SIG-M5 treated with dmso at 0.1 percent for 504 hours (cell line): ENCODE results near the gene RPL18.

ENCODE experiments used
- DNase-seq: peaks from one replicate; lab custom pipeline; 2025; ENCODE audit not compliant: unreplicated experiment; lab: John Stamatoyannopoulos, UW

Gene RPL18

DNA sequence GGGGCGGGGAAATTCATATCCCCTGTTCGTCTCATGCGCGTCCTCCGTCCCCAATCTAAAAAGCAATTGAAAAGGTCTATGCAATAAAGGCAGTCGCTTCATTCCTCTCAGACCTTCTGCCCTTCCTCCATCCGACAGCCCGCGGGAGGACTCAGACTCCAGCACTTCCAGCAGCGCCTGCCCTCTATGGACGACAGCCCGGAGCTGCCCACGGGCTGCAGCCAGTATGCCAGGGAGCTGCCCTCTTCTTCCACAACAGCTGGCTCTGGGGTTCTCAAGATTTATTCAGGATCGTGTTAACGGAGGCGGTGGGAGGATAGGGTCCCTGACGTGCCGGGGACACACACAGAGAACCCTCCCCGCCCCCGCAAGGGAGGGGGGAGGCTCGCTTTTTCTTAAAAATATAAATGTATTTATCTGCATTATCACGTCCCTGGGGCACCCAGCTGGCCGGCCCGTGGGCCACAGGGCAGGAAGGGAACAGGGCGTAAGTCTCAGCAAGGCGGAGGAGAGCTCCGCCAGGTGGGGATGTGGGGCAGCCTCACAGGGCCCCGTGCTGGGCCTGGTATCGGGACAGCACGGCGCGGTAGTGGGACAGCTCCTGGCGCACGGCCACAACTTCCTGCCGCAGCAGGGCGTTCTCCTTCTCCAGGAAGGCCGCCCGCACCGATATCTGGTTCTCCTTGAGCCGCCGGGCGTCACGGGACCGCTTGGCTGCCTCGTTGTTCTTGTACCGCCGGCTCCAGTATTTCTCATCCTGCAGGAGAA is 11.5 kb upstream of the RPL18 start:
- DNase-seq: no peak

DNA sequence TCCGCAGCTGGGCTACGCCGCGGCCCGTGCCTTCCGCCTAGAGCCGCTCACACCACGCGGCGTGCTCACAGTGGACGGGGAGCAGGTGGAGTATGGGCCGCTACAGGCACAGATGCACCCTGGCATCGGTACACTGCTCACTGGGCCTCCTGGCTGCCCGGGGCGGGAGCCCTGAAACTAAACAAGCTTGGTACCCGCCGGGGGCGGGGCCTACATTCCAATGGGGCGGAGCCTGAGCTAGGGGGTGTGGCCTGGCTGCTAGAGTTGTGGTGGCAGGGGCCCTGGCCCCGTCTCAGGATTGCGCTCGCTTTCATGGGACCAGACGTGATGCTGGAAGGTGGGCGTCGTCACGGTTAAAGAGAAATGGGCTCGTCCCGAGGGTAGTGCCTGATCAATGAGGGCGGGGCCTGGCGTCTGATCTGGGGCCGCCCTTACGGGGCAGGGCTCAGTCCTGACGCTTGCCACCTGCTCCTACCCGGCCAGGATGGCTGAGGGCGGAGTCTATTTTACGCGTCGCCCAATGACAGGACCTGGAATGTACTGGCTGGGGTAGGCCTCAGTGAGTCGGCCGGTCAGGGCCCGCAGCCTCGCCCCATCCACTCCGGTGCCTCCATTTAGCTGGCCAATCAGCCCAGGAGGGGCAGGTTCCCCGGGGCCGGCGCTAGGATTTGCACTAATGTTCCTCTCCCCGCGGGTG is 10.8 kb upstream of the RPL18 start:
- no peak for DNase-seq

DNA sequence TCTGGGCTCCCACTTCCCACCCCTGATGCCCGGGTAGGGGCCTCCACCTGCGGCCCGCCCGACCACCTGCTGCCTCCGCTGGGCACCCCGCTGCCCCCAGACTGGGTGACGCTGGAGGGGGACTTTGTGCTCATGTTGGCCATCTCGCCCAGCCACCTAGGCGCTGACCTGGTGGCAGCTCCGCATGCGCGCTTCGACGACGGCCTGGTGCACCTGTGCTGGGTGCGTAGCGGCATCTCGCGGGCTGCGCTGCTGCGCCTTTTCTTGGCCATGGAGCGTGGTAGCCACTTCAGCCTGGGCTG is 10.3 kb upstream of the RPL18 start:
- DNase-seq: no peak

DNA sequence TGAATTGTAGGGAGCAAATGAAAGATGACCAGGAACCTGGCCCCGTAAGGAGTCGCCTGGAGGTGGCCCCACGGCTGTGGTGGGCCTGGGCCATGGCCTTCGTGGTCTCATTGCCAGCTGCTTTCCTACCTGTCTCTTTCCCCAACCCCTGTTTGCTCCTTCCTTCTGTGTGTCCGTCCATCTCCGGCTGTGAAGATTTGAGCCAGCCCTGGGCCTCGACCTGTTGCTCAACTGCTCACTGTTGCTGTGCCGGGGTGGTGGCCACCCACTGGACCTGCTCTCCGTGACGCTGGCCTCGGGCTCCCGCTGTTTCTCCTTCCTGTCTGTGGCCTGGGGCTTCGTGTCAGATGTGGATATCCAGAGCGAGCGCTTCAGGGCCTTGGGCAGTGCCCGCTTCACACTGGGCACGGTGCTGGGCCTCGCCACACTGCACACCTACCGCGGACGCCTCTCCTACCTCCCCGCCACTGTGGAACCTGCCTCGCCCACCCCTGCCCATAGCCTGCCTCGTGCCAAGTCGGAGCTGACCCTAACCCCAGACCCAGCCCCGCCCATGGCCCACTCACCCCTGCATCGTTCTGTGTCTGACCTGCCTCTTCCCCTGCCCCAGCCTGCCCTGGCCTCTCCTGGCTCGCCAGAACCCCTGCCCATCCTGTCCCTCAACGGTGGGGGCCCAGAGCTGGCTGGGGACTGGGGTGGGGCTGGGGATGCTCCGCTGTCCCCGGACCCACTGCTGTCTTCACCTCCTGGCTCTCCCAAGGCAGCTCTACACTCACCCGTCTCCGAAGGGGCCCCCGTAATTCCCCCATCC is 9.7 kb upstream of the RPL18 start:
- DNase-seq: no peak

DNA sequence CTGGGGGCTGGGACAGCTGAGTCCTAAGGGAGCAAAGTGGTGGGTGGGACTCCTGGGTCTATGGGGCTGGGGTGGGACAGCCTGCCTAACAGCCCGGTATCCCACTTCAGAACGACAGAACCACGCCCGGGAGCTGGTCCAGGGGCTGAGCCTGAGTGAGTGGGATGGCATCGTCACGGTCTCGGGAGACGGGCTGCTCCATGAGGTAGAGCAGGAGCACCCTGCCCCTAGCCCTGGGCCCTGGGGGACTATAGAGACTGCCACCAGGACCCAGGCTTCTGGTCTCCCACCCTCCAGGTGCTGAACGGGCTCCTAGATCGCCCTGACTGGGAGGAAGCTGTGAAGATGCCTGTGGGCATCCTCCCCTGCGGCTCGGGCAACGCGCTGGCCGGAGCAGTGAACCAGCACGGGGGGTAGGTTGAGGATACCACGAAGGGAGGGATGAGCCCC is 8.9 kb upstream of the RPL18 start:
- DNase-seq: no peak

DNA sequence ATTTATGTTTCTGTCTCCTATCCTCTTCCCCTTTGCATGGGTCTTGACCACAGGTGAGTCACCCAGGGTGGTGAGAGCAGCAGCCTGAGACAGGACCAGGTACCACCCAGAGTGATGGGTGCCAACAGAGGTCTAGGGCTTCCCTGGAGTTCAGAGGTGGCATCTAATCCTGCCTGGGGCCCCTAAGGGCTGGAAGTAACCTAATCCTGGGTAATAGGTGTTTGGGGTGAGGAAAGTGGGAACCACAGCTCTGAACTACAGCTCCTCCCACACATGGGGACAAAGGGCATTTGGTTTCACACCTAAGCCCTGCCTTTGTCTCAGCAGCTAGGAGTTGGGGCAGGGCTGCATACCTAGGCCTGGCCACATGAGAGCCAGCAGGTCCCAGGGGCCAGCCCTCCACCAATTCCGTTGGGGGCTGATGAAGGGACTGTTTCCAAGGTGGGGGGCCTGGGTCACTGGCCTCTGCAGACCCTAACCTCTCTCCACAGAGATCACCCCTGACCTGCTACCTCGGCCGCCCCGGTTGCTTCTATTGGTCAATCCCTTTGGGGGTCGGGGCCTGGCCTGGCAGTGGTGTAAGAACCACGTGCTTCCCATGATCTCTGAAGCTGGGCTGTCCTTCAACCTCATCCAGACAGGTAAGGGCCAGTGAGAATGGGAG is 8.4 kb upstream of the RPL18 start:
- no peak for DNase-seq

DNA sequence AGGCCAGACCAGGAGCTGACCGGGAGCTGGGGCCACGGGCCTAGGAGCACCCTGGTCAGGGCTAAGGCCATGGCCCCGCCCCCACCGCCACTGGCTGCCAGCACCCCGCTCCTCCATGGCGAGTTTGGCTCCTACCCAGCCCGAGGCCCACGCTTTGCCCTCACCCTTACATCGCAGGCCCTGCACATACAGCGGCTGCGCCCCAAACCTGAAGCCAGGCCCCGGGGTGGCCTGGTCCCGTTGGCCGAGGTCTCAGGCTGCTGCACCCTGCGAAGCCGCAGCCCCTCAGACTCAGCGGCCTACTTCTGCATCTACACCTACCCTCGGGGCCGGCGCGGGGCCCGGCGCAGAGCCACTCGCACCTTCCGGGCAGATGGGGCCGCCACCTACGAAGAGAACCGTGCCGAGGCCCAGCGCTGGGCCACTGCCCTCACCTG is 6.9 kb upstream of the RPL18 start:
- DNase-seq: no peak

DNA sequence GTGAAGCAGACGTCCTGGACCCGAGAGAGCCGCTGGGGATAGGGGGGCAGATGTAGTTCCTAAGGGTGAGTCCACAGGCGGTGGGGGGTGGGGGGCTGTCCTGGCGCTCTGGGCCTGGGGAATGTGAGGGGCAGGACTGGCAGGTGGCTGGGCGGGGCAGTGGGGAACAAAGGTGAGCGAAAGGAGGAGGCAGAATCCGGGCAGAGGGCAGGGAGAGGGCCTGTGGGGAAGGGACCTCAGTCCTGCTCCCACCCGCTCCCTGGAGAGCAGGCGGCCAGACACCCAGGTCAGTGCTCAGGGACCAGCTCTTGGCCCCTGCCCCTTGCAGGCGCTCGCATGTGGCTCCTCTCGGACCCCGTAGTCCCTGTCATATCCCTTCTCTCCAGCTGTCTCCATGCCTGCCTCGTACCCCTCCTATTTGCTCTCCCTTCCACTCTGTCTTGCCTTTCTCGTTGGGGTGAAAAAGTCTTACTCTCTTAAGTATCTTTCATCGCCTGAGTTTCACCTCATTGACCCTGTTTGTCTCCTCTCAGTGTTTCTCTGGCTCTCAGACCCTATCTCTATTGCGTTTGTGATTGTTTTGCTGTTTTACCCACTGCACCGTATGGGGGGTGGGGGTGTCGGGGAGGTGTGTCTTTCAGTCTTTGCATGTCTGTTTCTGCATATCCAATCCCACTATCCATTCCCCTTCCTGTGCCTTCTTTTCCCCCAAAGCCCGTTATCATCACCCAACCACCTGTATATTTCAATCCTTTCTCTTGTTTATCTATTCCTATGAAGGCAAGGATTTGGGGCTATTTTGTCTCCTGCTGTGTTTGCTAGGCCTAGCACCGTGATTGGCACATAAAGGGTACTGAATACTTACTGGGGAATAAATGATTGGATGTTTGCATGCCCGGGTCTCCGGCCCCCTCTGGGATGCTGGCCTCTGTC is 6.1 kb upstream of the RPL18 start:
- no peak for DNase-seq

DNA sequence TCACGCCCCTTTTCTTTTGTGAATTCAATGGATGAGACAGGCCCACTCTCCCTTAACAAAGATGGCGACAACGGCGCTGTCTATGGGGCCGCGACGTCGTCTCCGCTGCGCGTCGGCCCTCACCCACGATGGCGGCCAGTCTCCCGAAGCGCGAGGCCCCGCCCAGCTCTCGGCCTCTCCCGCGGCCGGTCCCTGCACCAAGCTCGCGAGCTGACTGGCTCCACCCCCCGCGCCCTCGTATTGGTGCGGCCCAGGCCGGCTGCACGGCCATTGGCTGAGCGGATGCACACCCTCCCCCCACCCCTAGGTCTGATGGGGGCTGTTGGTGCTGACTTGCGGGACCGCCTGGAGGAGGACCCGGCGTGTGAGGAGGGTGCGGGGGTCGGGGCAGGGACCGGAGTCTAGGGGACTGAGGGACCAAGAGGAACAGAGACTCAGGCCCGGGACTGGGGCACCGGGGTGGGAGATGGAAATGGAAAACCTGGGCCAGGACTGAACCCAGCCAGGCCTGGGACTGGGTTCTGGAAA is 5.2 kb upstream of the RPL18 start:
- peak; percentile 72 for DNase-seq

DNA sequence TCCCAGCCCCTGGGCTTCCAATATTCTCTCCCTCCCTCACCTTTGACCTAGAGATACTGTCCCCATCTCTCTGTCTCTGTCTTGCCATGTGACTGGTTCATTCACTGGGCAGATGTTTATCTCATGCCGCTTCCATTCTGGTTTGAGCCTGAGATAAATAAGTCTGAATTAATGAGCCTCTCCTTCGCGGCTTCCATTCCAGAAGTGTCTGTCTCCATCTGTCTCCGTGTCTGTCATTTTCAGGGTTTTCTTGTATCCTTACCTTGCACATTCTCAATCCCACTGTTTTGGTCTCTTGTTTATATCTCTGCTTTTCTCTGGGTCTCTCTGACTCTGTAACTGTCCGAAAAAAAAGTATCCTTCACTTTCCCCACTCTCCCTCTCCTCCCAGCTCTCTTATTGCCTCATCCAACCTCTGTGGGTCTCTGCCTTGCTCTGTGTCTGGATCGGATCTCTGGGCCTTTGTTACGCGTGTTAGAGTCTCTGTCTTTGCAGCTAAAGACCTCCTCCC is 4.6 kb upstream of the RPL18 start:
- no peak for DNase-seq

DNA sequence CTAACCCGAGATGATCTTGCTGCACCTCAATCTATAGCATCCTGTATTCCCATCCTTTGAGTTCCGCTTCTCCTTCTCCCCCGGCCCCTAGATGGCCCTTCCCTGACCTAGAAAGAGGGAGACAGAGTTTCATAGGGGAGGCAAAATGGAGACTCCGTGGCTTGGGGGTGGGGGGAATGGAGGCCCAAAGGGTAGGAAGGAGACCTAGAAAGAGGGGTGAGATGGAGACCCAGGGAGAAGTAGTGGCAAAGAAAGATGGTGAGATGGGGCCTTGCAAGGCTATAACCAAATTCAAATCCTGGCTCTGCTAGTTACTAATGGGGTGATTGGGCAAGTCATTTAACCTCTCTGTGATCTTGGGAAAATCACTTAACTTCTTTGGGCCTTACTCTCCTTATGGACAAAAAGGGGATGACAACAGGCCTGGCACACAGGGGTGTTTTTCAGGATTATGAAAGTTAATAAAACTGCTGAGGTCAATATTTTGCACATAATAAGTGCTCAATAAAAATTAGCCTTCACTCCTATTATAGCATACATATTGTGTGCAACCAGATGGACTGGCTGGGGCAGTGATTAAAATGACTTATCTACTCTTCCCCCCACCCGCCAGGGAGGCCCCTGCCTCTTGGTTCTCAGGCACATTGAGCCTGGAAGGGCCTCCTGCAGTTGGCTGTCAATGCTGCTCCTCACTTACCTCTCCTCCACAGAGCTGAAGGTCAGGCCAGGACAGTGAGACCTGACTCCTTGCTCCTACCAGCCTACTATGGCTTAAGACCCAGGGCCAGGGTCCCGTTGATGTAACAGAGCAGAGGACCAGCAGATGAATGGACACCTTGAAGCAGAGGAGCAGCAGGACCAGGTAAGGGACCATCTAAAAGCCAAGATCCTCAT is 961 bp upstream of the RPL18 start:
- no peak for DNase-seq

DNA sequence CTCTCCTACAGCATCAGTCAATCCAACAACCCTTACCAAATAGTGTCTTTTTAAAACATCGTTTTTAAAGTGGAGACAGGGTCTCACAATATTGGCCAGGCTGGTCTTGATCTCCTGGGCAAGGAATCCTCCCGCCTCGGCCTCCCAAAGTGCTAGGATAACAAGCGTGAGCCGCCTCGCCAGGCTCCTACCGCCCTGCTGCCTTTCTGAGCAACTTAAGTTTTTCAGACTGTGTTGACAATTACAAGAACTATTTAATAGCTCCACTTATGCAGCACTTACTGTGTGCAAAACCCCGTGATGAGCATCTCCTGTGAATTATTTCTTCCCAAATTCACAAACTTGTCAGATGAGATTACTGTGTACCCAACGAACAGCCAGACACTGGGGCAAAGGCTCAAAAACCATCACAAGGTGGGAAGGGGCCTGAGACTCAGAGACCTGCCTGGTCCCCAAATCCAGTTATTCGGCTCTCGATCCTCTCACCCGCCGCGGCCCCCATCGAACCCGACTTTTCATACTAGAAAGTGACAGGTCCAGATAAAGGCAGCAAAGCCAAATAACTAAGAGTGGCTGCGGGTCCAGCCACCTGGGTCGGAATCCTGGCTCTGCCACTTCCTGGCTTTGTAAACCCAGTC is 581 bp downstream of the RPL18 start:
- DNase-seq: no peak

DNA sequence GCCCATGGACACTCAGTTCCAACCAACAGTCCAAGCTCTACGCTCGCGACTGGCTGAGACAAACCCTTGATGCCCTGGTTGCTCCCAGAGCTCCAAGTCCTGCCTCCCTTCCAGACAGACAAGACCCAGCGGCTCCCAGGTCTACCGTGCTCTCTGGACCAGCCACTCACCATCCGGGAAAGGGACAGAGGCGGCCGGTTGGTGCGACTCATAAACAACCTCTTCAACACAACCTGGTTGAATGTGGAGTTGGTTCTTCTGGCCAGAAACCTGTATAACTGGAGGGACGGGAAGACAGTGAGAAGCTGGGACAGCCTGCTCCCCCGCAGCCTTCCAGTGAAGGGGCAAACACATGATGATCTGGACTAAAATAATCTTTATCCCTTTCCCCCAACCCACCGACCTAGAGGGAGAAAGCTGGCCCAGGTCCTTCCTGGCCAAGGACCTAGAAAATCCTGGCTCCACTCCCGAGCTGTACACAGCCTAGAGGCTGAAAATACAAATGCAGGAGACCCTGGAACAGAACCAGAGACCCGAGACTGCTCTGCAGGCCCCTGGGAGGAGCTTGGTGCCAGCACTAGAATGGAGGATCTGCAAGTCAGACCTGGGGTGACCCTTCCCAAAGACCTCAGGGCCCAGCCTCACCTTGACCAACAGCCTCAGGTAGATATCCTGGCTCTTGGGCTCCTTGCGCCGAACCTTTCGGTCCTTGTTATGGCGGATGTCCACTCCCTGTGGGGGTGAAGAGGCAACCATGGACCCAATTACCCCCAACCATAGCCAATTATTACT is 1.6 kb downstream of the RPL18 start:
- no peak for DNase-seq

DNA sequence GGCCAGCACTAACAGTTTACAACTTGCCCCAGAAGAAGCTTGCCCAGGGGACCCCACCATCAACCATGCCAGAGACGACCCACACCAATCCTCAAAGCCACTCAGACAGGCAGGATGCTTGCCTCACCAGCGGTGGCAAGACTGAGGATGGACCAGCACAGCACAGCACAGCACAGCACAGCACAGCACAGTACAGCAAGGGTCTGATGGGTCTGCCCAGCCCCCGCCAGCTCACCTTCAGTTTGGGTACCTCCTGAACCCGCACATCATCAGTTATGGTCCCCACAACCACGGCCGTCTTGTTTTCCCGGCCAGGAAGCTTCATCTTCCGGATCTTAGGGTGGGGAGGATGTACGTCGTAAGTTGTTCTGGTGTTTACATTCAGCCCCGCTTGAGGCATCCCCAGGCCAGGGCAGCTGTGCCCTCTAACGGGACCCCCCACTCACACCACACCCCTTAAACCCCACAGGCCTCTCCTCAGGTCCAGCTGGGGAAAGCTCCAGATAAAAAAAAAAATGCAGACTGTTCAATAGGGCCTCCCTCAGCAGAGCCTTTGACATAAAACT is 2.4 kb downstream of the RPL18 start:
- no peak for DNase-seq

DNA sequence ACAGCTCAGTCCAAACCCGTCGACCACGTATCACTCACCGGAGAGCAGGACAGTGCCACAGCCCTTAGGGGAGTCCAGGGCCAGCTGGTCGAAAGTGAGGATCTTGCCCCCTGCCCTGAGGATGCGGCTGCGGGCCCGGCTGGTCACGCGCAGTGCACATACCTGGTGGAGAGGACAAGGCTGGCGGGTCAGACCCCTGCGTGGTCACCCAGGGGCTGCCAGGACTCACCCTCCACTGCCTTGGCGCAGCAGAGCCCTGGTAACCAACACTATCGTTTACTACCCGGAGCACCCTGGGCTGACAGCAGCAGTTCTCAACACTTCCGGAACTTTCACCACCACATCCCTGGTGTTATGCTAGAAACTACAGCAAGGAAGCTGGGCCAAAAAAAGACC is 2.9 kb downstream of the RPL18 start:
- no peak for DNase-seq

DNA sequence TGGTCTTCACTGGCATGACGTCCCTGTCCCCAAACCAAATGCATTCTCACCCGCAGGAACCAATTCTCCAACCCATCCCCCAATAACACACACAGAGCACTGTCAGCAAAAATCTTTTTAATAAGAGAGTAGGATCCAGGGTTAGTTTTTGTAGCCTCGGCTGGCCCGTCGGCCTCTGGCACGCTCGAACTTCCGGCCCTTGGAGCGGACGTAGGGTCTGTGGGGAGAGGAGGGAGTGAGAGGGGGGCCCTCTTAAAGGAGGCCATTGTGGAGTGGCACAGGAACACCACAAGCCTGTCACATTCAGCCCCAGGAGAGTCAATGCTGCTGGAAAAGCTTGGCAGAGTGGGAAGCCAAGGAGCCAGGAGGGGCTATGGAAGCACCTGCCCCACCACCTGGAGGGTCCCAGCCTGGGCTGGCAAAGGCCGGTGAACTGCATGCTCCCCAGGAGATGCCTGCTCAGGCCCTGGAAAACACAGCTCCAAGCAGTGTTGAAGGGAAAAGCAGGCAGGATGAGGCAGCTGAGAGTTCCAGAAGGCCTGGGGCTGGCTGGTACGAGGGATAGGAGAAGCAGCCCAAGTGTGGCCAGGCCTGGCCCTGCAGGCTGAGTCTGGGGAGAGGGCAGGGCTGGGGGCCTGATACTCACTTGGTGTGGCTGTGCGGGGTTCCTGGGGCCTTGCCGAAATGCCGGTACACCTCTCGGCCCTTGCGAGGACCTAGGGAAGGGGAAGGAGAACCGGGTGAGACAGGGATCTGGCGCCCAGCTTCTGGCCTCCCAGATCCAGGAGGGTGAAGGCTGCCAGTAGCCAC is 3.5 kb downstream of the RPL18 start:
- DNase-seq: no peak
